EL (cell line): ENCODE measurements around the gene TRPM1.
A peak's percentile ranks its signal among the peaks of the same experiment; 100 is the strongest.

Experiments
- DNase-seq: peaks from one replicate; pipeline ENCODE4 v3.0.0-alpha.2; 2016

TRPM1 gene

GRCh38 chr15:30962079-30962478, 139.4 kb downstream of the TRPM1 start:
- no peak for DNase-seq

GRCh38 chr15:30958219-30958618, 143.3 kb downstream of the TRPM1 start:
- DNase-seq = no peak

DNA sequence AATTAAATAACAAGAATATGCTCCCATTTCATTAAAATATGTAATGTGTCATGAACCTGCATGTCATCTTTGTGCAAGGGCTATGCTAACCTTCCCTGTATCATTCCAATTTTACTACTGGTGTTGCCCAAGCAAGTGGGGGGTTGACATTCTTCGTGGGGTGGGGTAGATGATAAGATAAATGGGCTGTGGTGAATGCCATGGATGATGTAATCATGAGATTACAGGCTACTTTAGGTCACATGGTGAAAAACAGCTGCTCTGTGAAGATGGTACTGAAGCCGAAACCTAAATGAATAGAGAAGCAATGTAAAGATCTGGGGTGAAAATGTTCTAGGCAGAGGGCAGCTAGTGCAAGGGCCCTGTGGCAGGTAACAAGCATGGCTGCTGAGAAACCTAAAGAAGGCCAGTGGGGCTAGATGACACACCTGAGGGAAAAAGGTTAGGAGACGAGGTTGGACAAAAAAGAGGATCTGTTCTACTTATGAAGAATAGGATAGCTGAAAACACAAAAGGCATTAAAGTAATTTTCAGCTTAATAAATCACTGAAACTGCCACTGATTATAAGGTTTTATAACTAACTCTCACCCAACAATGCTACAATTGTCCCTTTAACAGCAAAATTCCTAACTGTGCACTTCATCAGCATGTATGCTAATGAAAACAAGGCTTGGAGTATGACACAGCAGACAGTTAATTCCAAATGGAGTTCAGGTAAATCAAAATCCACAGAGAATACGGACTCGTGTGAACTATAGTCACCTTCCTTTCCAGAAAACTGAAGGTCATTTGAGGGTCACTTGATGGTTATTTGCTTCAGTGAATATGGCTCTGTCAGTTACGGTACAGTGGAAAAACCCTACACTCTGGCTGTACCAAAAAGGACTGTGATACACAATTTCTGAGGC, 145.1 kb downstream of the TRPM1 start:
- peak; percentile 61 for DNase-seq

DNA sequence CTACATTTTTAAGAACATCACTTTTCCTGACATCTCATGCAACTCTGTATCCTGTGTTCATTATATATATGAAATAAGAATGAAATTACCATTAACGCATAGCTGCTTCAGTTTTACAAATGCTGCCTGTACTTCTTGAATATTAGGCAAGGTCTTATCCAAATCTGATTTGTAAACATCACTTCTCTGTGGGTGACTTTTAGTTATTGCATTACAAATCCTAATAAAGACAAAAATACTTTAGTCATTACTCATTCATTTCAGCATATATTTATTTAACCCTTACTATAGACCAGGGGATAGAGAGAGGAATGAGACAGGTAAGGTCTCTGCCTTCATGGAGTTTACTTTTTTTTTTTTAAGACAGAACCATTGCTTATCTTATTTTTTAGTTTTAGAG, 146.9 kb downstream of the TRPM1 start:
- DNase-seq = peak; percentile 26

- peak; percentile 95 for DNase-seq
Measured at GRCh38 chr15:30953731-30954378, 147.7 kb downstream of the TRPM1 start.

GRCh38 chr15:30953183-30953582, 148.3 kb downstream of the TRPM1 start:
- no peak for DNase-seq
